Sigmoid colon (tissue), 7 donors: ENCODE data around the gene OPCML. TPM values are rescaled to one million over a fixed set of nuclear protein-coding genes. Genes with fewer than 3 reads are reported as not detected.

Experiments
- DNase-seq: peaks from one replicate; pipeline ENCODE4 v3.0.0-alpha.2; 2019
- H3K27ac ChIP-seq, 4 donors: fragments of 200-600 bp; sonication (generic); one replicate each; pipeline ENCODE4 v1.5.1; 2016 to 2019; ENCODE audit warnings: mild to moderate bottlenecking in 1 of 4
- H3K27me3 ChIP-seq, 3 donors: fragments of 200-600 bp; sonication (generic); one replicate each; pipeline ENCODE4 v1.5.1; 2019; ENCODE audit warnings: mild to moderate bottlenecking in 1 of 3
- H3K36me3 ChIP-seq, 4 donors: fragments of 200-600 bp; sonication (generic); one replicate each; pipeline ENCODE4 v1.5.1; 2016 to 2019
- H3K4me1 ChIP-seq, 4 donors: fragments of 200-600 bp; sonication (generic); one replicate each; pipeline ENCODE4 v1.5.1; 2017 to 2019
- H3K4me3 ChIP-seq, 4 donors: fragments of 200-600 bp; sonication (generic); one replicate each; pipeline ENCODE4 v1.5.1; 2017 to 2019; ENCODE audit warnings: mild to moderate bottlenecking in 2 of 4, moderate library complexity in 1 of 4
- H3K9me3 ChIP-seq, 4 donors: fragments of 200-600 bp in 3 of 4; sonication (generic) in 3 of 4; one replicate each; pipeline versions ENCODE4 v1.5.1 to v1.6.1; 2013 to 2019
- EP300 ChIP-seq, 4 donors: sonication (generic); formaldehyde crosslinking; IDR thresholded peaks; one replicate each; pipeline ENCODE4 v1.6.1; 2017; ENCODE audit warnings: antibody characterized with exemption in 4 of 4
- POLR2A ChIP-seq, 2 donors: fragments of 450-650 bp; IDR thresholded peaks; one replicate each; pipeline ENCODE4 v1.6.1; 2016; ENCODE audit warnings: antibody characterized with exemption in 2 of 2, mild to moderate bottlenecking in 2 of 2, moderate library complexity in 2 of 2
- POLR2AphosphoS5 ChIP-seq, 4 donors: sonication (generic); formaldehyde crosslinking; IDR thresholded peaks; one replicate each; pipeline ENCODE4 v1.6.1; 2017; ENCODE audit warnings: antibody characterized with exemption in 4 of 4
- WGBS, 2 donors: extraction: QIAGEN DNeasy Blood & Tissue Kit; methylation state at CpG; one replicate each; pipeline ENCODE4 v1.1.7; 2013; 5-methylcytosine and 5-hydroxymethylcytosine counted together
- intact Hi-C: fragments of 100-400 bp; cut with DNase I; formaldehyde crosslinking; loops from one replicate; pipeline ENCODE4 v1.15.1; 2023
- polyA plus RNA-seq, 3 donors: library from polyadenylated mRNA; stranded (reverse); fragments of 200-250 nt; gene quantifications; one replicate each; pipeline ENCODE4 v1.2.3, GENCODE V29; 2013
- total RNA-seq, 4 donors: library from RNA; depleted of rRNA; stranded (reverse); fragments of >200 nt; gene quantifications; one replicate each; pipeline ENCODE4 v1.1.0, GENCODE V29; 2016
- TF ChIP-seq, protein P1 (sequence below), 4 experiments: fragments of 450-650 bp in 3 of 4; fragments of 200-600 bp in 1 of 4; IDR thresholded peaks; one replicate each; pipeline ENCODE4 v1.5.1; 2016 to 2019; ENCODE audit warnings: antibody characterized with exemption in 4 of 4, mild to moderate bottlenecking in 3 of 4, moderate library complexity in 2 of 4
- donor health status: healthy with polysubstance abuse.
- donor health status: Bipolar disorder and iron deficiency.
- donor health status: healthy.

OPCML gene
- total and polyA plus RNA-seq, 7 donors: under 0.01 to 0.14 (median 0.03) TPM; not detected in 4

DNA sequence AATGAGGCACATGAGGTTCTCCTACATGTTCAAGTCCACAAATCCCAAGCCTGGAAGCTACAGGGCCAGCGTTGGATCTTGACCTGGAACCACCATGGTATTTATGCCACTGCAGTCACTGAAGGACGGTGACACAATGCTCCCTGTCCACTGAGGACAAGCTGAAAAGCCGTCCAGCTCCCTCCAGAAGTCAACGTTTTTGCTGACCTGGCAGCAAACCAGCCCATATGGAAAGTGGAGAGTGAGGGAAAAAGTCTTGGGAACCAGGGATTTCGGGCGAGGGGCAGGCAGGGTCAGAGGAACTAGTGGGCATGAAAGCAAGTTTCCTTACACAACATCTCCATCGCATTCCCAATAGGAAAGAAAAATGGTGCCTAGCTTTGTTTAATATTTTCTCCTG lies 33.3 kb downstream of the OPCML start:
- Histone ChIP-seq H3K4me3 (no peak overlapping the region), H3K36me3 (no peaks in the 10 kb centered on the region), H3K9me3 (peaks cover 0 to 2% (median 0%) of the 10 kb centered on the region in 4 donors), H3K27ac (no peak overlapping the region), H3K27me3 (peaks cover 0 to 10% (median 0%) of the 10 kb centered on the region in 3 donors), H3K4me1 (no peaks in the 10 kb centered on the region)
- intact Hi-C loops: no loop called here
- WGBS, 2 donors: 84 to 85% methylated on average over 7 of the region's 7 CpGs
- TF ChIP-seq POLR2AphosphoS5 (IDR thresholded peaks at IDR 0.05) (no peak), POLR2A (IDR thresholded peaks at IDR 0.05) (no peak), EP300 (IDR thresholded peaks at IDR 0.05) (no peak)
- TF ChIP-seq, protein P1, sequence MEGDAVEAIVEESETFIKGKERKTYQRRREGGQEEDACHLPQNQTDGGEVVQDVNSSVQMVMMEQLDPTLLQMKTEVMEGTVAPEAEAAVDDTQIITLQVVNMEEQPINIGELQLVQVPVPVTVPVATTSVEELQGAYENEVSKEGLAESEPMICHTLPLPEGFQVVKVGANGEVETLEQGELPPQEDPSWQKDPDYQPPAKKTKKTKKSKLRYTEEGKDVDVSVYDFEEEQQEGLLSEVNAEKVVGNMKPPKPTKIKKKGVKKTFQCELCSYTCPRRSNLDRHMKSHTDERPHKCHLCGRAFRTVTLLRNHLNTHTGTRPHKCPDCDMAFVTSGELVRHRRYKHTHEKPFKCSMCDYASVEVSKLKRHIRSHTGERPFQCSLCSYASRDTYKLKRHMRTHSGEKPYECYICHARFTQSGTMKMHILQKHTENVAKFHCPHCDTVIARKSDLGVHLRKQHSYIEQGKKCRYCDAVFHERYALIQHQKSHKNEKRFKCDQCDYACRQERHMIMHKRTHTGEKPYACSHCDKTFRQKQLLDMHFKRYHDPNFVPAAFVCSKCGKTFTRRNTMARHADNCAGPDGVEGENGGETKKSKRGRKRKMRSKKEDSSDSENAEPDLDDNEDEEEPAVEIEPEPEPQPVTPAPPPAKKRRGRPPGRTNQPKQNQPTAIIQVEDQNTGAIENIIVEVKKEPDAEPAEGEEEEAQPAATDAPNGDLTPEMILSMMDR (IDR thresholded peaks at IDR 0.05): no peak
- DNase-seq: no peak

DNA sequence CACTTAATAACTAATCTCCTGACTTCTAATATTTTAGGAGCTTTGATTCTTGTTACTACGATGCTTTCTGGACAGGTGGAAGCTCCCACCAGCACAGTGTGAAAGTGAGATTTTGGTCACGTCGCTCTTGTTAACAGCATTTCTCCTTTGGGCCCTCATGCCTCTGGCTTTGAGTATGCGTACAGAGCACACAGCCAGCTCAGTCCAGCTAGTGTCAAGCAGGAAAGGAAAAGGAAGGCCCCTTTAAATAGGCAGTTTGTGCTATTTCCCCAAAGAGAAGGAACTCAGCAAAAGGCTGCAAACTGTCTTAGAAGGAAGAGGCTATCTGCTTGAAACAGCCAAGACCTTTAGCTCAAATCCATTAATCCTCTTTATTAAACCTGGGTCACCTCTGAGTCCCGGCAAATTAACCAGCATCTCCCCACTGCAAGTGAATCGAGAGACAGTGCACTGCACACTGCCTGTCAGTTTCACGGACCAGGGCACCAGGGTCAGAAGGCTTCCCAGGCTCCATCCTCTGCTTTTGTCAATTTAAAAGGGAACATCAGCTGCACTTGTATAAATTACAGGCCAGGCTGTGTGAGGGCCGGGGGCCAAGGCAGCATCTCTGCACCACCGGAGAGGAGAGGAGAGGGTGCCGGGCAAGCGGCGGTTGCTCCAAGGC lies 34.7 kb downstream of the OPCML start:
- intact Hi-C loops: no loop called here
- DNase-seq: no peak
- H3K36me3 ChIP-seq: no peaks in the 10 kb centered on the region
- no peak overlapping the region for H3K27ac ChIP-seq
- TF ChIP-seq POLR2AphosphoS5 (IDR thresholded peaks at IDR 0.05): no peak
- TF ChIP-seq, protein P1 (IDR thresholded peaks at IDR 0.05): no peak
- TF ChIP-seq POLR2A (IDR thresholded peaks at IDR 0.05): no peak
- TF ChIP-seq EP300 (IDR thresholded peaks at IDR 0.05): no peak
- 76 to 85% methylated on average over 12 of the region's 12 CpGs for WGBS, 2 donors
- H3K4me1 ChIP-seq: no peaks in the 10 kb centered on the region
- peaks cover 0 to 10% (median 0%) of the 10 kb centered on the region in 3 donors for H3K27me3 ChIP-seq
- peaks cover 0 to 2% (median 0%) of the 10 kb centered on the region in 4 donors for H3K9me3 ChIP-seq
- no peak overlapping the region for H3K4me3 ChIP-seq

DNA sequence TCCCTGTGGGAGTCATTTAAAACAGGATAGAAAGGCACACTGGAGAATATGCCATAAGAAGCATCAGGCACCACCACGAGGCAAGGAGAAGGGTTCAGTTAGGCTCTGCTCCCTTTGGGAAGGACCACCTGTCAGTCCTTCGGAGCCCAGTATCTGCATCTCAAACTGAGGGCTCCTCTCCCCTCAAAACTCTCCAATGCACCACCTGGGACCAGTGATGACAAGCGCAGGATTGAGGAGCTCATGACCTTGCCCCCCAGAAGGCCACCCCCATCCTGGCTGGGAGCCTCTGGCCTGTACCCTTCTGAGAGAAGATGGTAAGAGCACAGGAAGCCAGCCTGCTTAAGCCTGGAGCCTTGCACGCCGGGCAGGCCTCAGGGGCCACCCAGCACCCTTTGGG lies 39.4 kb downstream of the OPCML start:
- WGBS, 2 donors: 82 to 87% methylated on average over 5 of the region's 5 CpGs
- intact Hi-C loops: no loop called here
- Histone ChIP-seq H3K4me1 (no peaks in the 10 kb centered on the region), H3K9me3 (peaks cover 0 to 2% (median 0%) of the 10 kb centered on the region in 4 donors), H3K27me3 (no peaks in the 10 kb centered on the region), H3K36me3 (no peaks in the 10 kb centered on the region), H3K4me3 (no peak overlapping the region), H3K27ac (no peak overlapping the region)
- DNase-seq: no peak
- TF ChIP-seq POLR2A (IDR thresholded peaks at IDR 0.05): no peak
- TF ChIP-seq POLR2AphosphoS5 (IDR thresholded peaks at IDR 0.05): no peak
- TF ChIP-seq, protein P1 (IDR thresholded peaks at IDR 0.05): no peak

DNA sequence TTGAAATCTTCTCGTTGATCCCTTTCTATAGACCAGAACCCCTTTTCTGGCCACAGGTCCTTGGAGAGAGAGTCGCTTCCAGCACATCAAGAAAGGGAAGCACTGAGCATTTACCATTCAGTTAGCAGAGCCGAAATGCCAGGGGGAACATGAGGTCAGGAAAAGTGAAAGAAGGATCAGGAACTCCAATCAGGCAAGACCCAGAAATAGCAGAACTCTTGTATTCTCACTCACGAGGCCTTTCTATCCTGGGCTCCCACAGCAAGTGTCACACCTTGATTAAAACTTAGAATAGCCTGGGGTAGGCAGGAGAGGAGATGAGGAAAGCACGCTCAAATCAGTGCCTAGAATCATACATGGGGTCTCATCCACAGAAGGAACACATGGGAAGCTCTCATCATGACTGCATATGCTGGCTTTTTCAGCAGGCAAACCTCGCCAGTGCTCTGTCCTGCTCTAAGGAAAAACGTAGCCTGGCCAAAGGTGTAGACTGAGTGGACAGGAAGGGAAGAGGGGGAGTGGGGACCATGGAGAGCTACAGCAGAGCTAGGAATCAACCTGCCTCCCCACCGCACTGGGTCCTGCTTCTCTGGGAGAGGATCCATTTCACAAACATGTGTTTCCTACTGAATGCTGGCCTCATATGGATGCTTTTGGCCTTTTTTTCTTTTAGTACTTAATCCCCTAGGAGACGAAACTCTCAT lies 40.5 kb downstream of the OPCML start:
- H3K27ac ChIP-seq: no peak overlapping the region
- no peak for DNase-seq
- peaks cover 0 to 7% (median 0%) of the 10 kb centered on the region in 3 donors for H3K27me3 ChIP-seq
- H3K4me3 ChIP-seq: no peak overlapping the region
- H3K4me1 ChIP-seq: no peaks in the 10 kb centered on the region
- intact Hi-C loops: no loop called here
- no peaks in the 10 kb centered on the region for H3K36me3 ChIP-seq
- 61 to 71% methylated on average over 9 of the region's 9 CpGs for WGBS, 2 donors
- peaks cover 0 to 2% (median 0%) of the 10 kb centered on the region in 4 donors for H3K9me3 ChIP-seq
- TF ChIP-seq EP300 (IDR thresholded peaks at IDR 0.05) (no peak), POLR2A (IDR thresholded peaks at IDR 0.05) (no peak), POLR2AphosphoS5 (IDR thresholded peaks at IDR 0.05) (no peak)
- TF ChIP-seq, protein P1 (IDR thresholded peaks at IDR 0.05): no peak
